ENCODE measurements around the gene CCZ1B.
A peak's percentile ranks its signal among the peaks of the same experiment; 100 is the strongest.
"Not testable (repeated sequence)": the region's sequence is repeated elsewhere in the genome, so short reads cannot be mapped to it uniquely, and the experiment has no call there.

Gene CCZ1B

DNA sequence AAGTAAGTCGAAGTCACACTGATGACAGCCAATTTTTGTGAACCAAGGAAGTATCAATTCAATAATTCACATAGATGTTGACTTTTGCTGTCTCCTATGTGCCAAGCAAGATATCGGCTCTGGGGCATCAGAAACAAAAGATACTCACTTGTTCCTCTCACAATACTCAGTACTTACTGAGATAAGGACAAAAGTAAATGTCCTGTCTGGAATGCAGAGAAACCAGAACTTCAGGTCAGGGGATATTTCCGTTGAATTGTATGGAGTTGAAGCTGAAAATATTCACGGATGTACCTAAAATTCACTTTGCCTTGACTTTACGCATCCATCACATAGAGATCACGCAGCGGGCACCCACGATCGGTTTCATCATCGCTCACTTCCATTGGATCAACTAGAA, 11.0 kb upstream of the CCZ1B start:
- H3K27ac ChIP-seq; DNase-seq (ENCODE audit: low spot score); H3K4me3 ChIP-seq: not testable (repeated sequence)

DNA sequence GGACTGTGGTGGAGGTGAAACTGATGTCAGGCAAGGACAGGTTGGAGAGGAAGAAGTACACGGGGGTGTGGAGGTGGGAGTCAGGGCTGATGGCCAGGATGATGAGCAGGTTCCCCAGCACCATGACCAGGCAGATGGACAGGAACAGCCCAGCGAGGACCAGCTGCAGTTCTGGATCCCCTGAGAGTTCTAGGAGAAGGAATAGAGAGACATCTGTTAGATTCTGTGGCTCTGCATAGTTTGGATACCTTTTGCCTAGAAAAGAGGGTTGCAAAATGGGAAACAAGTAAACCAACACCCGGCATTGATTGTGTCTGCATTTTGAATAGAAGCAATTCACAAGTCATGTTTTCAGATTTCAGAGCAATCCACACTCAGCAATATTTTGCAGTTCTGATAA, 9.4 kb upstream of the CCZ1B start:
- H3K4me3 ChIP-seq, H3K27ac ChIP-seq: not testable (repeated sequence)

GRCh38 chr7:6833636-6834035, 7.6 kb upstream of the CCZ1B start:
- no peak overlapping the region for H3K27ac ChIP-seq
- TF ChIP-seq CTCF (IDR thresholded peaks at IDR 0.05), result no peak
- DNase-seq (ENCODE audit: low spot score), result no peak
- H3K4me3 ChIP-seq, result no peak overlapping the region

More for the DNA sequence above, 9.4 kb upstream of the CCZ1B start:
- DNase-seq (ENCODE audit: low spot score), result not testable (repeated sequence)

DNA sequence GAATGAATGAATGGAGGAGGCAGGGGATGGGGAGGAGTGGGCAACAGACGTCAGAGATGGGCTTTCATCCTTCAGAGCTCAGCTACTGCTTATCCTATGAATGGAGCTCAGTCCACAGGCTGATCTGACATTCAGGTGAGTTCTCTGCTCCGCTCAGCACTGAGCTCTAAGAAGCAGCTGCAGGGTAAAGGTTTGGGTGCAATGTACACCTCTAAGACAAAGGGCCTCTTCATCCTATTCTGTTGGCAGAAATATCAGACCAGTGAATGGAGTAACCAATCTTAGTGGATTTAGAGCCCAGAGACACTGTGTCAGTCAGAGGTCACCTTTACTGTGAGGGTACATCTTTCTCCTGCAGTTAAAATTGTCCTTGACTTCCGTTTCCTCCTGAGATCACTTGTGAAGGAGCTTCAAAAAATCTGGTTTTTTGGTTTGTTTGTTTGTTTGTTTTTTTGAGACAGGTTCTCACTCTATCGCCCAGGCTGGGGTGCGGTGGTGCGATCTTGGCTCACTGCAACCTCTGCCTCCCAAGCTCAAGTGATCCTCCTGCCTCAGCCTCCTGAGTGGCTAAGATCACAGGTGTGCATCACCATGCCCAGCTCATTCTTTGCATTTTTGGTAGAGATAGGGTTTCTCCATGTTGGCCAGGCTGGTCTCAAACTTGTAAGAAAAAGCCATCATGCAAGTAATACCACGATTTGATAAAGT, 5.1 kb upstream of the CCZ1B start:
- H3K27ac ChIP-seq, result no peak overlapping the region
- no peak for DNase-seq (ENCODE audit: low spot score)
- H3K4me3 ChIP-seq, result no peak overlapping the region
- no peak for TF ChIP-seq CTCF (IDR thresholded peaks at IDR 0.05)

DNA sequence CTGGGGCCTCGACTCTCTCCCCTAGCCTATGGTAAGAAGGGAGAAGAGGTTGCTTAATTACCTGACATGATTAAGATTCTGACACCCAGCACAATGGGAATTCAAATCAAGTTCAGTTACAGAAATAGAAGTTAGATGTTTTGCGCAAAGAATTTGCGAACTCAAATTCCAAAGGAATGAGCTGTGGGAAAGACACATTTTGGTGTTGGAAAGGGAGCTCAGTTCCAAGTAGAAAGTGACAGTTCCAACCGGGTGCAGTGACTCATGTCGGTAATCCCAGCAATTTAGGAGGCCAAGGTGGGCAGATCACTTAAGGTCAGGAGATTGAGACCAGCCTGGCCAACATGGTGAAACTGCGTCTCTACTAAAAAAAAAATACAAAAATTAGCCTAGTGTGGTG, 4.0 kb upstream of the CCZ1B start:
- H3K27ac ChIP-seq; H3K4me3 ChIP-seq; DNase-seq (ENCODE audit: low spot score): not testable (repeated sequence)

GRCh38 chr7:6829616-6830015, 3.5 kb upstream of the CCZ1B start:
- not testable (repeated sequence) for H3K4me3 ChIP-seq; H3K27ac ChIP-seq; DNase-seq (ENCODE audit: low spot score)

GRCh38 chr7:6827180-6827579, 1.1 kb upstream of the CCZ1B start:
- H3K27ac ChIP-seq; H3K4me3 ChIP-seq; DNase-seq (ENCODE audit: low spot score): not testable (repeated sequence)

DNA sequence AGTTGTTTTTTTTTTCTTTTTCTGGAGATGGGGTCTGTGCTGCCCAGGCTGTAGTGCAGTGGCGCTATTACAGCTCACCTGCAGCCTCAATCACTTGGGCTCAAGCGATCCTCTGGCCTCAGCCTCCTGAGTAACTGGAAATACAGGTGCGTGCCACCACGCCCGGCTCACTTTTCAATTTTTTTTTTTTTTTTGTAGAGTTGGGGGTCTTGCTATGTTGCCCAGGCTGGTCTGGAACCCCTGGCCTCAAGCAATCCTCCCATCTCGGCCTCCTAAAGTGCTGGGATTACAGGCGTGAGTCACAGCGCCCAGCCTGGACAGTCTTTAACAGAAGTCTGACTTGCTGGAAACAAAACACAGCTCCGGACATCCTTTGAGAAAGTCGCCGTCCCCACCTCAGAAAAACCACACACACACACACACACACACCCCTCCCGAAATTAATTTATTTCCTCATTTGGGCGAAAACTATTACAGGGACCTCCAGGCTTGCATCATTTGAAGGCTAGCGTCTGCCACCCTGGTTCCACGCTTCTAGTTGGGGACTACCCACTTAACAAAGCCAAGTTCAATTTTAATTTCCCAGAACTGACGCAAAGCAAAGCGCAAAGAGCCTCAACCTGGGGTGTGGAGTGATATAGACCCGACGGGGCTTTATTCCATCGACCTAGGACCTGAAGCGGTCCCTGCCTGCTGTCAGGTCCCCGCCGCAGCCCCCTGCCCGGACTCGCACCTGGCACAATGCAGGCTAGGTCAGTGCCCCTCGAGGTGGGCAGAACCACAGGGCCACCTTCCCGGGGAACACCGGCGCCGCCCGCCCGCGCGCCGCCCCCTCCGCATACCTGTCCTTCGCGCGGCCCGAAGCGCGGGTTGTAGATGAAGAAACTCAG, 594 bp downstream of the CCZ1B start:
- H3K4me3 ChIP-seq, result peak overlapping the region; percentile 72
- DNase-seq (ENCODE audit: low spot score); H3K27ac ChIP-seq: not testable (repeated sequence)

- H3K4me3 ChIP-seq; DNase-seq (ENCODE audit: low spot score); H3K27ac ChIP-seq: not testable (repeated sequence)
Measured at GRCh38 chr7:6821622-6822021, 4.5 kb downstream of the CCZ1B start.

DNA sequence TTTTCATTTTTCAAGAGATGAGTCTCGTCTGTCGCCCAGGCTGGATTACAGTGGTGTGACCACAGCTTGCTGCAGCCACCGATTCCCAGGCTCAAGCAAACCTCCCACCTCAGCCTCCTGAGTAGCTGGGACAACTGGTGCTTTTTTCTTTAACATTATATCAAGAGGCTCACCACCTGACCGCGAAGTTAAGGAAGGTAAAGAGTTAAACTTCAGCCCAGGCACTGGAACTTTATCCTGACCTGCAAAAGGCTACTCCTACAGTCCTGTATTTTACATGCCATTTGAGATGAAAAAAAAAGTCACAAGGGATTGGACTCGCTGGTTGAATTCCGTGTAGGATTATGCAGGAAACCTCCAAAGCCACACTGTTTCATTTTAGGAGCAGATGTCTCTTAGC, 10.6 kb downstream of the CCZ1B start:
- DNase-seq (ENCODE audit: low spot score); H3K4me3 ChIP-seq; H3K27ac ChIP-seq: not testable (repeated sequence)

DNA sequence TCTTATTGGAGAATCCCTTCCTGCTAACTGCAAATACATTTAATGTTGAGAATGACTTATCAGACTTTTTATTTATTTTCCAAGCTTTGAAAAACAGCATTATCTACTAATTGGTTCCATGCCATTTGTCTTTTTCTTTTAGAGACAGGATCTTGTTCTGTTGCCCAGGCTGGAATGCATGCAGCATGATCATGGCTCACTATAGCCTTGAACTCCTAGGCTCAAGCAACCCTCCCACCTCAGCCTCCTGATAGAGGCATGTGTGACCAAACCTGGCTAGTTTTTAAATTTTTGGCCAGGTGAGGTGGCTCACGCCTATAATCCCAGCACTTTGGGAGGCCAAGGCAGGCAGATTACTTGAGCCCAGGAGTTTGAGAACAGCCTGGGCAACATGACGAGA, 13.1 kb downstream of the CCZ1B start:
- H3K27ac ChIP-seq; H3K4me3 ChIP-seq; DNase-seq (ENCODE audit: low spot score): not testable (repeated sequence)

- DNase-seq (ENCODE audit: low spot score); H3K4me3 ChIP-seq; H3K27ac ChIP-seq: not testable (repeated sequence)
Measured at GRCh38 chr7:6807959-6808358, 18.1 kb downstream of the CCZ1B start.

DNA sequence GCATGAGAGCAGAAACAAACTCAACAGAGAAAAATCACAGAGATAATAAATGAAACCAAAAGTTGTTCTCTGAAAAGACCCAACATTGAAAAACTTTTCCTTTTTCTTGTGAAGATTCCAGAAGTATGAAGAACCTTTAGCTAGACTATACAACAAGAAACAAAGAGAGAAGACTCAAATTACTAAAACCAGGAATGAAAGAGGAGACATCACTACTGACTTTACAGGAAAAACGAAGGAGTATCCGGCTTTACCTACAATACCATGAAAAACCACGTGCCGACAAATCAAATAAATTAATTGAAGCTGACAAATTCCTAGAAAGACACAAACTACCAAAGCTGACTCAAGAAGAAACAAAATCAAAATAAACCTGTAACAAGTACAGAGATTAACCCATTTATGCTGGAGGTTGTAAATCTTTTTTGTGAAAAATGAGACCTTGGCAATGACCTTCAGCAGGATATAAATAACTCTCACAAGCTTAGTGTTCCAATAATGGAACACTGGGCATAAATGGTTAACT, 18.6 kb downstream of the CCZ1B start:
- H3K27ac ChIP-seq; DNase-seq (ENCODE audit: low spot score): not testable (repeated sequence)

DNA sequence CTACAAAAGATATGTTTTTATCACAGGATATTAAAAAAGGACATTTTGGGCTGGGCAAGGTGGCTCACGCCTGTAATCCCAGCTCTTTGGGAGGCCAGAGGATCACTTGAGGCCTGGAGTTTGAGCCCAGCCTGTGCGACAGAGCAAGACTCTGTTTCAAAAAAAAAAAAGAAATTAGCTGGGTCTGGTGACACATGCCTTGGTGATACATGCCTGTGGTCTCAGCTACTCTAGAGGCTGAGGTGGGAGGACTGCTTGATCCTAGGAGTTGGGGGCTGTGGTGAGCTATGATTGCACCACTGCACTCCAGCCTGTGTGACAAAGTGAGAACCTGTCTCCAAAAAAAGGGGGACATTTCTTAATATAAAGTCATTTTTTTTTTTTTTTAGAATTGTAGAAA, 25.7 kb downstream of the CCZ1B start:
- not testable (repeated sequence) for H3K4me3 ChIP-seq; DNase-seq (ENCODE audit: low spot score); H3K27ac ChIP-seq

More for the DNA sequence above, 18.6 kb downstream of the CCZ1B start:
- not testable (repeated sequence) for H3K4me3 ChIP-seq

- DNase-seq (ENCODE audit: low spot score); H3K4me3 ChIP-seq: not testable (repeated sequence)
Measured at GRCh38 chr7:6799887-6800286, 26.2 kb downstream of the CCZ1B start.

DNA sequence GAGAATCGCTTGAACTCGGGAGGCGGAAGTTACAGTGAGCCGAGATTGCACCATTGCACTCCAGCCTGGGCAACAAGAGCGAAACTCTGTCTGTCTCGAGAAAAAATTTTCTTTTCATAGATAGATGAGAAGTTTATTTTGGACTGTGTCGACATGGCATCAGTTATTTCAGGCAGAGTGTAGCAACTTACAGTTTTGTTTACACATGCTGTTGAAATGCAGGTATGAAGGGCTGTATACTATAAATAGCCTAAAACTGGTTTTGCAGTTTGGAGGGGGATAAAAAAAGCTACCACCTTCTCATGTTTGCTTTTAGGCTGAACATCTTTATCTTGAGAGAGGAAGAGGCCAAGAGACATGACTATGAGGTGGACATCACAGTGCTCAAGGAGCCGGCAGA, 28.0 kb downstream of the CCZ1B start:
- H3K27ac ChIP-seq; H3K4me3 ChIP-seq; DNase-seq (ENCODE audit: low spot score): not testable (repeated sequence)

More at GRCh38 chr7:6799887-6800286, 26.2 kb downstream of the CCZ1B start:
- H3K27ac ChIP-seq, result not testable (repeated sequence)

DNA sequence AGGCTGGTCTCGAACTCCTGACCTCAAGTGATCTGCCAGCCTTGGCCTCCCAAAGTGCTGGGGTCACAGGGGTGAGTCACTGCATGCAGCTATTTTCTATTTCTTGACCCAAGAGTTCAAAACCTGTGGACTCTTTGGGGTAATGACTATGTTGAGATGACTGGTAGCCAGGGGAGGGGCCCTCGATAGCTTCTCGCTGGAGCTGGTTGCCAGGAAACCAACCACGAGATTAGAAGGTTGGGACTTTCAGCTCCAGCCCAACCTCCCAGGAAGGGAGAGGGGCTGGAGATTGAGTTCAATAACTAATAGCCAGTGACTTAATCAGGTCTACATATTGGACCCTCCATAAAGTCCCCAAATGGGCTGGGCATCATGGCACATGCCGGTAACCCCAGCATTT, 28.9 kb downstream of the CCZ1B start:
- not testable (repeated sequence) for H3K27ac ChIP-seq; DNase-seq (ENCODE audit: low spot score); H3K4me3 ChIP-seq
